GM10248 (cell line): ENCODE measurements around the gene EFNA5.

Experiments
- CTCF ChIA-PET: fragments of 300-600 bp; sonication (Branson Sonifier 250); formaldehyde crosslinking; extraction: SDS; loops from one replicate; lab custom pipeline; 2021; ENCODE audit warnings: antibody characterized with exemption; lab: Yijun Ruan, JAX
- POLR2A ChIA-PET: fragments of 350-650 bp; sonication (Branson Sonifier 250); formaldehyde crosslinking; extraction: SDS; loops from one replicate; lab custom pipeline; 2020; ENCODE audit warnings: antibody characterized with exemption; lab: Yijun Ruan, JAX
- DNase-seq: peaks from one replicate; pipeline ENCODE4 v3.0.0; 2012; ENCODE audit errors: extremely low spot score
- TF ChIP-seq, protein P1 (sequence below): IDR thresholded peaks from 2 replicates; pipeline ENCODE4 v1.5.1; 2012; ENCODE audit warnings: mild to moderate bottlenecking, low read depth; ENCODE audit errors: extremely low read depth, missing control alignments, control extremely low read depth

EFNA5 gene

DNA sequence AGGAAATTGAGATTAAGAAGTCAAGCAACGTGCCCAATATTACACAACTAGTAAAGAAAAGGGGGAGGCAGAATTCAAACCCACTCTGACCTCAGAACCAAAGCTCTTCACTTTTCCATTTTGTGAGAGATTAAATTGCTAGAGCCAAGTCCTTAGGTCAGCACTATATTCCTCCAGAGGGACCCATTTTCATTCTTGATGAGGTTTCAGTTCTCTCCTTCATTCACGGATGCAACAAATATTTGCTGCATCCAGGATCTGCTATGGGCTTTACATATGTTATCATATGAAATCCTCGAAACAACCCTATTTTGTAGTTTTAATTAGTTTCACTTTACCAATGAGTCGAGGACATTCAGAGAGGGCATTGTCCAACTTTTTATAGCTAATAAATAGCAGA lies 239.2 kb downstream of the EFNA5 start:
- TF ChIP-seq, protein P1, sequence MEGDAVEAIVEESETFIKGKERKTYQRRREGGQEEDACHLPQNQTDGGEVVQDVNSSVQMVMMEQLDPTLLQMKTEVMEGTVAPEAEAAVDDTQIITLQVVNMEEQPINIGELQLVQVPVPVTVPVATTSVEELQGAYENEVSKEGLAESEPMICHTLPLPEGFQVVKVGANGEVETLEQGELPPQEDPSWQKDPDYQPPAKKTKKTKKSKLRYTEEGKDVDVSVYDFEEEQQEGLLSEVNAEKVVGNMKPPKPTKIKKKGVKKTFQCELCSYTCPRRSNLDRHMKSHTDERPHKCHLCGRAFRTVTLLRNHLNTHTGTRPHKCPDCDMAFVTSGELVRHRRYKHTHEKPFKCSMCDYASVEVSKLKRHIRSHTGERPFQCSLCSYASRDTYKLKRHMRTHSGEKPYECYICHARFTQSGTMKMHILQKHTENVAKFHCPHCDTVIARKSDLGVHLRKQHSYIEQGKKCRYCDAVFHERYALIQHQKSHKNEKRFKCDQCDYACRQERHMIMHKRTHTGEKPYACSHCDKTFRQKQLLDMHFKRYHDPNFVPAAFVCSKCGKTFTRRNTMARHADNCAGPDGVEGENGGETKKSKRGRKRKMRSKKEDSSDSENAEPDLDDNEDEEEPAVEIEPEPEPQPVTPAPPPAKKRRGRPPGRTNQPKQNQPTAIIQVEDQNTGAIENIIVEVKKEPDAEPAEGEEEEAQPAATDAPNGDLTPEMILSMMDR: no peak
- POLR2A ChIA-PET: no interaction called here
- CTCF ChIA-PET: interaction anchor here (0.8 to 1.6 kb wide), 5 partner anchors 11 to 173 kb away, joined by 3 to 6 read pairs (median 3); no protein-coding TSS in a partner anchor
- DNase-seq: no peak

DNA sequence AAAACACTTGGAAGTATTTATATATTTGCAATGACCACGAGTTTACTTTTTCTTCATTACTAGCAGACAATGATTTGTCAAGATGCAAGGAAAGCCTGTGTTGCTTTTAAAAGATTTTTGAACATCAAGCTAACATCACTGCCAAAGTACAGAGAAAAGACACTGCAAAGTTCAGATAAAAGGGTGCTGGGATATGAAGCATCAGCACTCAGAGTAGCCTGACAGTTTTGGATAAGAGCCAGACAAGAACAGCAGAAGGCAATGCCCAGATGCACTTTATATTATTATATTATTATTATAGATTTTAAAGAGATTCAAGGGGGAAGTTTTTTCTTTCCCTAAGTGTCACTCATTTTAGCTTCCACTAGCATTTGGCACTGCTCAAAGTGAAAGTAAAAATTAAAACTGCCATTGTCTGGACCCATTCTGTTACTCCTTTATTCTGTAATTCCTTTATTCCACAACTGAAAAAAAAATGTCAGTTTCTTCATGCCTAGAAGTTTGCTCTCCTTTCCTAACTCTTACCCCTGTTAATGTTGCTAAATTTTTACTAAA lies 240.6 kb downstream of the EFNA5 start:
- TF ChIP-seq, protein P1: no peak
- ChIA-PET POLR2A (no interaction called here), CTCF (interaction anchor here (1.4 to 1.6 kb wide), 2 partner anchors 10 to 12 kb away, joined by 4 to 6 read pairs; no protein-coding TSS in a partner anchor)
- DNase-seq: no peak

DNA sequence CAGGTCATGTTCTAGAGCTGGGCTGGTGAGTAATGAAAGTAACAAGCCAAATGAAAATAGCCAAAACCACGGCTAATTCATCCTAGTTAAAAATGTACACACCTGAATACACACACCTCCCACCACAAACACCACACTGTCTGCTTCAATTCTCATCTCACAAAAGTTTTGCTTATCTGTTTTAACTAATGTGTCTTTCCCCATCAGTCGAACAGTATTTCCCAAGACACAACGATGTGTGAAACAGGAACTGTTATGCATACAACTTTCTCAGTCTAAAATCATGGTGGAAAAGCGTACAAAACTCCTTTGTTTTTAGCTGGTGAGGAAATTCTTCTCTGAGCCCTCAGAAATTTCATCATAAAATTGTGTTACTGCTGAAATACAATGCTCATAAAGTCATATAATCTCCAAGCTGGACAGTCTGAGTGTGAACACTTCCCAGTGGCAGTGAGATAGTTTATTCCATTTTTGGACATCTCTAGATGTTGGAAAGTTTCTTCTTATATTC lies 242.4 kb downstream of the EFNA5 start:
- ChIA-PET POLR2A (no interaction called here), CTCF (interaction anchor here (5.1 kb wide), 1 partner anchor 14 kb away, joined by 22 read pairs; no protein-coding TSS in a partner anchor)
- DNase-seq: no peak
- TF ChIP-seq, protein P1: no peak

DNA sequence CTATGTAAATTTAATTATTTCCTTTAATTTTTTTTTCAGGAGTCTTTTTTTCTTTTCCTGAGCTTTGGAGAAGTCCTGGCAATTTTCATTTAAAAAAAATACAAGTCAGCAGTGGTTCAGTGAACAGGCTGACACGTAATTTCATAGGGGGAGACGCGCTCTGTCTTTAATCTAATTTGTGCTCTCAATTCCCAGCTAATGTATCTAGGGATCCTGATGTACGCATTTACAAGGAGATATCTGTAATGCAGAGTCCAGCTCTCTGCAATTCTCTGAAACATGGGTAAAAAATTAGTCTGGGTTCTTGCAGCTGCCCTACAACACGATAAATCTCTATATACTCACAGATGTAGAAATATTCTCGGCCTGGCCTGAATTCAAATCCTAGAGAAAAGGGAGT lies 243.9 kb downstream of the EFNA5 start:
- ChIA-PET CTCF (interaction anchor here (0.9 to 5.1 kb wide), 5 partner anchors 9 to 146 kb away, joined by 3 to 22 read pairs (median 3); no protein-coding TSS in a partner anchor), POLR2A (no interaction called here)
- DNase-seq: no peak
- TF ChIP-seq, protein P1: no peak

DNA sequence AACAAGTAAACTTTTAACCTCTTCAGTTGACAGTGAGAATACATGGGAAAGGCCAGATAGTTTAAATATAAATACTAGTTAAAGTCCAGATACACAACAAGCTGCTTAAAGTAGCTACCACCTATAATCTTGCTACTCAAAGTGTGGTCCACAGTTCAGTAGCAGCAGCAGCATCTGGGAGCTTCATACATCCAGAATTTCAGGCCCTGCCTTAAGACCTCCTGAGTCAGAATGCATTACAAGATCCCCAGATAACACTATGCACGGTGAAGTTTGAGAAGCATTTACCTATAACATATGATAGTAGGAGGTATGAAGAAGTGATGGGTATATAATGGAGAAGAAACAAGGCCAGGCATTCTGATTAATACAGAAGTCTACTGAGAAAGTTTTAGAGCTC lies 244.5 kb downstream of the EFNA5 start:
- CTCF ChIA-PET: interaction anchor here (0.9 to 5.1 kb wide), 6 partner anchors 9 to 146 kb away, joined by 3 to 22 read pairs (median 4); no protein-coding TSS in a partner anchor
- POLR2A ChIA-PET: no interaction called here
- DNase-seq: no peak
- TF ChIP-seq, protein P1: no peak

DNA sequence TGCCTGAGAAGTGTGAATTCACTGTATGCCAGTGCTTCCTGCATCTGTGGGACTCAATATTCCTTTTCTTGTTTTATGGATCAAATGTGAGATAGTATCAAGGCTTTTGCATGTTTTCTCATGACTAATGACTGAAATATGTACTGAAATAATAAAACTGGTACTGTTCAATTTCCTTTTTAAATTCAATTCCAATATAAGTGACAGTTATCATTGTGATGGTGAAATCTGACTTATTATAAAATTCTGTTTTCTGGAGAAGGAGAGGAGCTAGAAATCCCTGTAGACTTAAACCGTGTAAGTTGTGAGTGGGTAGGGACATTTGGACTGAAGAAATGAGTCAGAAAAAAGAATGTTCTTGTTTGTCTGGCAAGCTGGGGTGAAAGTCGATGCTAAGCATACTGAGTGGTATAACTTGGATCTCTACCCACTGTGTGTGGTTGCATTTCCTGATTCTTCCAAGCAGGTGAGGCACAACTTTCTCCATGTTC lies 245.2 kb downstream of the EFNA5 start:
- TF ChIP-seq, protein P1: no peak
- CTCF ChIA-PET: interaction anchor here (0.8 to 5.1 kb wide), 5 partner anchors 12 to 147 kb away, joined by 3 to 22 read pairs (median 4); no protein-coding TSS in a partner anchor
- POLR2A ChIA-PET: no interaction called here

More for the DNA sequence above, 245.2 kb downstream of the EFNA5 start:
- no peak for DNase-seq
